K562 (cell line): ENCODE measurements around the gene PIK3C2G. TPM values are rescaled to one million over a fixed set of nuclear protein-coding genes. Genes with fewer than 3 reads are reported as not detected.

Experiments used
- ATAC-seq: fragments of 200-7000 bp; cut with Tn5 transposase; 3 replicates; pipeline ENCODE4 v1.9.1; 2020; ENCODE audit warnings: moderate library complexity
- BruUV-seq: library from RNA; stranded (reverse); fragments of 400-500 nt; replicated peaks from 2 replicates; lab custom pipeline; 2021; lab: Mats Ljungman, UMichigan
- CTCF ChIA-PET: fragments of 300-600 bp; formaldehyde crosslinking; extraction: SDS; loops from one replicate; lab custom pipeline; 2021; ENCODE audit warnings: low intra/inter-chr PET ratio; lab: Yijun Ruan, JAX
- POLR2A ChIA-PET: fragments of 300-600, 350-650 bp; sonication (Branson Sonifier 250); formaldehyde crosslinking; extraction: SDS; loops from one replicate; lab custom pipeline; 2021; ENCODE audit warnings: antibody characterized with exemption, inconsistent platforms; lab: Yijun Ruan, JAX
- DNase-seq, 4 experiments: peaks; one replicate each; pipeline versions ENCODE4 v3.0.0 to v3.0.0-alpha.2; 2011 to 2018; ENCODE audit warnings: low spot score in 3 of 4, mixed read lengths in 3 of 4; ENCODE audit errors: extremely low read depth in 1 of 4
- FAIRE-seq: peaks from 2 replicates; lab custom pipeline; 2011; peaks lifted over from hg19 to GRCh38; lab: Jason Lieb, UNC
- H2AFZ ChIP-seq: 2 replicates; pipeline ENCODE4 v1.6.0; 2011; ENCODE audit warnings: low read depth, low read length, control low read depth, inconsistent platforms
- H3K27ac ChIP-seq: fragments of 200-600 bp; 3 replicates; pipeline ENCODE4 v1.8.0; 2011; ENCODE audit warnings: low read depth, mild to moderate bottlenecking, control low read depth, inconsistent platforms, low read length, moderate library complexity, mixed read lengths; ENCODE audit errors: extremely low read depth
- H3K27me3 ChIP-seq, 2 experiments: fragments of 300-600 bp in 1 of 2; 2 replicates in 1 of 2; 3 replicates in 1 of 2; pipeline versions ENCODE4 v1.6.0 to v1.8.0; 2011; ENCODE audit warnings: inconsistent platforms in 2 of 2, low read length in 2 of 2, mild to moderate bottlenecking in 1 of 2, mixed read lengths in 1 of 2, moderate library complexity in 1 of 2; ENCODE audit not compliant: control insufficient read depth in 2 of 2, insufficient read depth in 2 of 2
- H3K36me3 ChIP-seq: fragments of 300-600 bp; 3 replicates; pipeline ENCODE4 v1.8.0; 2011; ENCODE audit warnings: mild to moderate bottlenecking, low read length, inconsistent platforms; ENCODE audit not compliant: control insufficient read depth, insufficient read depth
- H3K4me1 ChIP-seq, 2 experiments: fragments of 200-600 bp in 1 of 2; replicated peaks in 1 of 2; 2 replicates in 1 of 2; 3 replicates in 1 of 2; pipeline versions ENCODE4 v1.5.1 to v1.8.0; 2011; ENCODE audit warnings: inconsistent platforms in 2 of 2, low read length in 2 of 2, mild to moderate bottlenecking in 1 of 2, mixed read lengths in 1 of 2, moderate library complexity in 1 of 2; ENCODE audit not compliant: control insufficient read depth in 2 of 2, insufficient read depth in 2 of 2
- H3K4me2 ChIP-seq: 2 replicates; pipeline ENCODE4 v1.6.1; 2011; ENCODE audit warnings: low read length, control low read depth, inconsistent platforms, mixed read lengths; ENCODE audit not compliant: insufficient read depth
- H3K4me3 ChIP-seq: fragments of 200-600 bp; sonication (generic), shearing (Covaris generic); 2 replicates; pipeline ENCODE4 v1.5.1; 2016; ENCODE audit warnings: control low read depth, inconsistent platforms
- H3K79me2 ChIP-seq: fragments of 200-600 bp; 3 replicates; pipeline ENCODE4 v1.8.0; 2011; ENCODE audit warnings: low read length, inconsistent platforms; ENCODE audit not compliant: control insufficient read depth, insufficient read depth
- H3K9ac ChIP-seq, 2 experiments: 2 replicates each; pipeline versions ENCODE4 v1.6.0 to v1.6.1; 2011; ENCODE audit warnings: low read depth in 2 of 2, low read length in 2 of 2, control low read depth in 1 of 2, inconsistent platforms in 1 of 2, mild to moderate bottlenecking in 1 of 2, mixed read lengths in 1 of 2; ENCODE audit not compliant: insufficient read depth in 1 of 2
- H3K9me1 ChIP-seq: one replicate; pipeline ENCODE4 v1.6.0; 2011; ENCODE audit warnings: inconsistent platforms, mild to moderate bottlenecking, low read length, moderate library complexity; ENCODE audit not compliant: control insufficient read depth, insufficient read depth
- H3K9me3 ChIP-seq: replicated peaks from 2 replicates; pipeline ENCODE4 v1.5.1; 2011; ENCODE audit warnings: low read depth, low read length, inconsistent platforms; ENCODE audit not compliant: control insufficient read depth, insufficient read depth
- H4K20me1 ChIP-seq: replicated peaks from 2 replicates; pipeline ENCODE4 v1.6.1; 2011; ENCODE audit warnings: low read length, inconsistent platforms, mixed read lengths; ENCODE audit not compliant: control insufficient read depth, insufficient read depth
- ELF4 ChIP-seq: fragments of 450-650 bp; formaldehyde crosslinking; IDR thresholded peaks from 2 replicates; pipeline ENCODE4 v1.4.0; 2022; ENCODE audit warnings: missing genetic modification characterization
- ETV1 ChIP-seq: fragments of 450-650 bp; conservative IDR thresholded peaks from 2 replicates; pipeline ENCODE4 v1.6.1; 2016; ENCODE audit warnings: missing genetic modification characterization, control low read depth, low read depth, missing compliant biosample characterization
- FOSL1 ChIP-seq: fragments of 200-800 bp; sonication (Bioruptor generic); conservative IDR thresholded peaks from 2 replicates; pipeline ENCODE4 v1.6.1; 2016; ENCODE audit warnings: missing genetic modification characterization, missing compliant biosample characterization
- JUND ChIP-seq, 2 experiments: IDR thresholded peaks; 2 replicates in 1 of 2; 3 replicates in 1 of 2; pipeline ENCODE4 v1.6.1; 2011; ENCODE audit warnings: borderline replicate concordance in 2 of 2, low read depth in 2 of 2, low read length in 2 of 2, improper control_type of control experiment in 1 of 2, missing biosample characterization in 1 of 2, missing genetic modification characterization in 1 of 2, missing genetic modification reagents in 1 of 2
- KLF10 ChIP-seq: fragments of 250-450 bp; sonication (Bioruptor Pico); IDR thresholded peaks from 2 replicates; pipeline ENCODE4 v1.6.1; 2021; ENCODE audit warnings: matching md5 sums
- NELFE ChIP-seq: IDR thresholded peaks from 2 replicates; pipeline ENCODE4 v1.6.1; 2011; ENCODE audit warnings: mild to moderate bottlenecking; ENCODE audit not compliant: insufficient read depth, insufficient read length
- PRMT5 ChIP-seq: sonication (generic); formaldehyde crosslinking; IDR thresholded peaks from 2 replicates; pipeline ENCODE4 v1.5.0; 2020; ENCODE audit warnings: missing genetic modification reagents
- TFAM ChIP-seq: fragments of 250-450 bp; sonication (Bioruptor Pico); conservative IDR thresholded peaks from 2 replicates; pipeline ENCODE4 v1.5.0; 2021; ENCODE audit warnings: mild to moderate bottlenecking, moderate library complexity
- TOE1 ChIP-seq, 2 experiments: fragments of 450-650 bp in 1 of 2; sonication (generic) in 1 of 2; formaldehyde crosslinking in 1 of 2; IDR thresholded peaks; 2 replicates each; pipeline versions ENCODE4 v1.7.1 to v1.8.0; 2016 to 2022; ENCODE audit warnings: borderline replicate concordance in 2 of 2, mild to moderate bottlenecking in 2 of 2, antibody characterized with exemption in 1 of 2, inconsistent platforms in 1 of 2, low read depth in 1 of 2, missing genetic modification reagents in 1 of 2, moderate library complexity in 1 of 2
- U2AF1 ChIP-seq: fragments of 200-400 bp; formaldehyde crosslinking; optimal IDR thresholded peaks from 2 replicates; pipeline ENCODE3; 2017; ENCODE audit warnings: mild to moderate bottlenecking, low read depth, low read length, moderate library complexity
- ZNF699 ChIP-seq: fragments of 250-450 bp; sonication (Bioruptor Pico); IDR thresholded peaks from 2 replicates; pipeline ENCODE4 v1.8.0; 2021; ENCODE audit warnings: mild to moderate bottlenecking, moderate library complexity; ENCODE audit not compliant: insufficient replicate concordance
- WGBS: fragments of 100-300 bp; shearing (Covaris generic); methylation state at CpG from one replicate; pipeline ENCODE4 v1.1.6; 2016; ENCODE audit warnings: low coverage, mixed read lengths; ENCODE audit not compliant: insufficient coverage; ENCODE audit errors: missing lambda C conversion rate; 5-methylcytosine and 5-hydroxymethylcytosine counted together
- in situ Hi-C: fragments of 300-500 bp; cut with MboI; formaldehyde crosslinking; loops from 4 replicates; pipeline ENCODE4 v1.15.0; 2018; ENCODE audit warnings: inconsistent platforms, mixed read lengths
- intact Hi-C: fragments of 100-400 bp; cut with micrococcal nuclease; formaldehyde crosslinking; loops from 2 replicates; pipeline ENCODE4 v1.14.2; 2022
- polyA plus RNA-seq, 8 experiments: library from polyadenylated mRNA; depleted of rRNA in 4 of 8; stranded (reverse) in 5 of 8; unstranded in 3 of 8; fragments of >200 nt; fragmentation: Nextera tagmentation in 2 of 8; fragmentation: Illumina TruSeq in 1 of 8; extraction: Ambion mirVana in 2 of 8; extraction: Trizol in 1 of 8; gene quantifications; 2 replicates each; pipeline versions ENCODE4 v1.2.1 to v1.2.3, GENCODE V29; 2011 to 2014; ENCODE audit warnings: inconsistent platforms in 1 of 8, missing spikeins in 1 of 8
- total RNA-seq, 7 experiments: library from RNA; depleted of rRNA in 6 of 7; stranded (reverse); fragments of >200 nt in 6 of 7; fragmentation: Illumina TruSeq in 2 of 7; extraction: Trizol in 2 of 7; gene quantifications; 2 replicates each; pipeline versions ENCODE4 v1.2.1 to v1.2.3, GENCODE V29; 2011 to 2021; ENCODE audit warnings: low replicate concordance in 1 of 7
- TF ChIP-seq, protein P1 (sequence below): sonication (generic); IDR thresholded peaks from 2 replicates; pipeline ENCODE4 v1.6.1; 2016
- TF ChIP-seq, protein P2 (sequence below): IDR thresholded peaks from 2 replicates; pipeline ENCODE4 v1.6.1; 2016; ENCODE audit warnings: missing genetic modification characterization, missing compliant biosample characterization

Gene PIK3C2G
- total and polyA plus RNA-seq, 9 of the 15 experiments (the other 6 are each of a cell fraction or from before 2014, with no cell fraction given) = not detected

GRCh38 chr12:18270958-18271460, 9.7 kb downstream of the PIK3C2G start:
- WGBS = 3% methylated on average over 3 of the region's 3 CpGs
- intact Hi-C loops = no loop called here
- no peak for ATAC-seq
- no peak overlapping the region for H3K27ac ChIP-seq
- TF ChIP-seq U2AF1 = no peak
- TF ChIP-seq TOE1 (IDR thresholded peaks at IDR 0.05; ENCODE audit: borderline replicate concordance) = no peak
- TF ChIP-seq TOE1 (CRISPR knock-in tag; IDR thresholded peaks at IDR 0.05; ENCODE audit: borderline replicate concordance, low read depth) = no peak
- TF ChIP-seq ETV1 (tag) = no peak
- TF ChIP-seq, all 486 proteins: peak for 0
- Histone ChIP-seq H3K4me3 (no peak overlapping the region), H3K9me3 (no peaks in the 10 kb centered on the region), H3K79me2 (no peaks in the 10 kb centered on the region), H3K27me3 (no peaks in the 10 kb centered on the region), H3K9ac (no peak overlapping the region), H3K36me3 (no peaks in the 10 kb centered on the region), H2AFZ (no peak overlapping the region), H3K4me1 (no peaks in the 10 kb centered on the region), H3K9me1 (no peaks in the 10 kb centered on the region), H4K20me1 (no peaks in the 10 kb centered on the region), H3K4me2 (no peak overlapping the region)
- DNase-seq (no peak), FAIRE-seq (no peak)
- in situ Hi-C loops = no loop called here
- ChIA-PET POLR2A (no interaction called here), CTCF (no interaction called here)
- no TSS peak for BruUV-seq

DNA sequence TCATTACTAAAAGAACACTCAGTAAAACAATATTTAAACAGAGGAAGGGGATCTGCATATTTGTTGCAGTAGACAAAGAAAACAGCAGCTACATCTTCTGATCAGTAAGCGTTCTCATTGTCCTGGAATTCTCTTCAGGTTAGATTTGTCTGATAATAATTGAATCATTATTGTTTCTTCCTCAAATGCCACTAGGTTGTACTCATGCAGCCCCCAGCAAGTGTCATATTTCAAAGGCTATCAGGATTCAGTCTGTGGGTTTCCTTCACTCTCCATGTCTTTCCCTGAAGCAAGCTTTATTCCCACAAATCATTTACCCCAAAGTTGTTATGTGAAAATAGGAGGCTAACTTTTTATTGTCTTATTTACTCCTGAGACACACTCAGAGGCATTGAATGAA, 14.7 kb downstream of the PIK3C2G start:
- POLR2A ChIA-PET = no interaction called here
- Histone ChIP-seq H4K20me1 (no peaks in the 10 kb centered on the region), H3K4me3 (no peak overlapping the region), H3K27ac (no peak overlapping the region), H2AFZ (no peak overlapping the region), H3K9me1 (no peaks in the 10 kb centered on the region), H3K9ac (no peak overlapping the region), H3K27me3 (no peaks in the 10 kb centered on the region), H3K36me3 (no peaks in the 10 kb centered on the region), H3K79me2 (no peaks in the 10 kb centered on the region), H3K4me2 (no peak overlapping the region), H3K9me3 (no peaks in the 10 kb centered on the region), H3K4me1 (no peaks in the 10 kb centered on the region)
- FAIRE-seq (no peak), DNase-seq (no peak), ATAC-seq (no peak)
- WGBS = 0% methylated on average over 1 of the region's 1 CpG
- intact Hi-C loops (no loop called here), in situ Hi-C loops (no loop called here)
- CTCF ChIA-PET = no interaction called here
- BruUV-seq = no TSS peak
- TF ChIP-seq, protein P1, sequence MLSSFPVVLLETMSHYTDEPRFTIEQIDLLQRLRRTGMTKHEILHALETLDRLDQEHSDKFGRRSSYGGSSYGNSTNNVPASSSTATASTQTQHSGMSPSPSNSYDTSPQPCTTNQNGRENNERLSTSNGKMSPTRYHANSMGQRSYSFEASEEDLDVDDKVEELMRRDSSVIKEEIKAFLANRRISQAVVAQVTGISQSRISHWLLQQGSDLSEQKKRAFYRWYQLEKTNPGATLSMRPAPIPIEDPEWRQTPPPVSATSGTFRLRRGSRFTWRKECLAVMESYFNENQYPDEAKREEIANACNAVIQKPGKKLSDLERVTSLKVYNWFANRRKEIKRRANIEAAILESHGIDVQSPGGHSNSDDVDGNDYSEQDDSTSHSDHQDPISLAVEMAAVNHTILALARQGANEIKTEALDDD = no peak
- no peak for TF ChIP-seq TFAM (CRISPR knock-in tag)
- TF ChIP-seq FOSL1 (tag) = no peak
- TF ChIP-seq JUND (IDR thresholded peaks at IDR 0.05; ENCODE audit: borderline replicate concordance, low read depth, low read length) = no peak
- TF ChIP-seq JUND (tag; IDR thresholded peaks at IDR 0.05; ENCODE audit: borderline replicate concordance, low read depth, low read length) = no peak
- no peak for TF ChIP-seq KLF10 (CRISPR knock-in tag)
- TF ChIP-seq PRMT5 (CRISPR knock-in tag) = no peak
- TF ChIP-seq NELFE = no peak
- TF ChIP-seq, protein P2, sequence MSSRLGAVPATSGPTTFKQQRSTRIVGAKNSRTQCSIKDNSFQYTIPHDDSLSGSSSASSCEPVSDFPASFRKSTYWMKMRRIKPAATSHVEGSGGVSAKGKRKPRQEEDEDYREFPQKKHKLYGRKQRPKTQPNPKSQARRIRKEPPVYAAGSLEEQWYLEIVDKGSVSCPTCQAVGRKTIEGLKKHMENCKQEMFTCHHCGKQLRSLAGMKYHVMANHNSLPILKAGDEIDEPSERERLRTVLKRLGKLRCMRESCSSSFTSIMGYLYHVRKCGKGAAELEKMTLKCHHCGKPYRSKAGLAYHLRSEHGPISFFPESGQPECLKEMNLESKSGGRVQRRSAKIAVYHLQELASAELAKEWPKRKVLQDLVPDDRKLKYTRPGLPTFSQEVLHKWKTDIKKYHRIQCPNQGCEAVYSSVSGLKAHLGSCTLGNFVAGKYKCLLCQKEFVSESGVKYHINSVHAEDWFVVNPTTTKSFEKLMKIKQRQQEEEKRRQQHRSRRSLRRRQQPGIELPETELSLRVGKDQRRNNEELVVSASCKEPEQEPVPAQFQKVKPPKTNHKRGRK (tag) = no peak
- TF ChIP-seq ZNF699 (CRISPR knock-in tag) = no peak
- no peak for TF ChIP-seq ELF4 (CRISPR knock-in tag)
